SJSA1 (cell line): ENCODE measurements around the gene ADRA2B. TPM values are rescaled to one million over a fixed set of nuclear protein-coding genes. Genes with fewer than 3 reads are reported as not detected.
A peak's percentile ranks its signal among the peaks of the same experiment; 100 is the strongest.
"Not testable (repeated sequence)": the region's sequence is repeated elsewhere in the genome, so short reads cannot be mapped to it uniquely, and the experiment has no call there.

ENCODE experiments used
- DNase-seq, 2 experiments: peaks; one replicate each; pipeline ENCODE4 v3.0.0-alpha.2; 2015 to 2020; ENCODE audit warnings: low spot score in 2 of 2, low read depth in 1 of 2
- H3K27ac ChIP-seq: fragments of 250-450 bp; sonication (Bioruptor Pico); 2 replicates; pipeline ENCODE4 v1.5.1; 2020; ENCODE audit warnings: mild to moderate bottlenecking, moderate library complexity
- H3K27me3 ChIP-seq: fragments of 250-450 bp; sonication (Bioruptor Pico); replicated peaks from 2 replicates; pipeline ENCODE4 v1.5.1; 2020; ENCODE audit warnings: mild to moderate bottlenecking, moderate library complexity
- H3K36me3 ChIP-seq: fragments of 250-450 bp; sonication (Bioruptor Pico); 2 replicates; pipeline ENCODE4 v1.5.1; 2020; ENCODE audit warnings: mild to moderate bottlenecking
- H3K4me1 ChIP-seq: fragments of 250-450 bp; sonication (Bioruptor Pico); replicated peaks from 2 replicates; pipeline ENCODE4 v1.6.1; 2021; ENCODE audit warnings: mild to moderate bottlenecking
- H3K4me3 ChIP-seq: fragments of 250-450 bp; sonication (Bioruptor Pico); 2 replicates; pipeline ENCODE4 v1.5.1; 2020; ENCODE audit warnings: mild to moderate bottlenecking
- H3K9me3 ChIP-seq: fragments of 250-450 bp; sonication (Bioruptor Pico); replicated peaks from 2 replicates; pipeline ENCODE4 v1.5.1; 2020; ENCODE audit warnings: mild to moderate bottlenecking
- total RNA-seq: library from RNA; depleted of rRNA; stranded (reverse); fragments of >200 nt; shearing (Covaris generic); gene quantifications from 2 replicates; pipeline ENCODE4 v1.2.3, GENCODE V29; 2014

Gene ADRA2B
- total RNA-seq, 1 experiment from 2014 or later, result not detected

GRCh38 chr2:96146153-96146880 is 29.9 kb upstream of the ADRA2B start:
- no peak for DNase-seq
- no peak overlapping the region for H3K4me3 ChIP-seq
- peaks cover 4% of the 10 kb centered on the region for H3K9me3 ChIP-seq
- H3K27ac ChIP-seq, result no peak overlapping the region
- H3K4me1 ChIP-seq, result peaks cover 44% of the 10 kb centered on the region
- peaks cover 6% of the 10 kb centered on the region; the same call in 1 of the 2 replicates for H3K36me3 ChIP-seq
- H3K27me3 ChIP-seq, result peaks cover 14% of the 10 kb centered on the region

GRCh38 chr2:96145848-96146152 is 29.4 kb upstream of the ADRA2B start:
- H3K36me3 ChIP-seq, result peaks cover 6% of the 10 kb centered on the region; the same call in 1 of the 2 replicates
- H3K4me1 ChIP-seq, result peaks cover 44% of the 10 kb centered on the region
- peaks cover 14% of the 10 kb centered on the region for H3K27me3 ChIP-seq
- peaks cover 4% of the 10 kb centered on the region for H3K9me3 ChIP-seq
- DNase-seq, result no peak
- H3K4me3 ChIP-seq, result no peak overlapping the region
- no peak overlapping the region for H3K27ac ChIP-seq

- H3K36me3 ChIP-seq, result peaks cover 6% of the 10 kb centered on the region; the same call in 1 of the 2 replicates
- DNase-seq, result peak in 1 of 2 experiments; percentile 50
Measured at GRCh38 chr2:96145036-96145847, 28.9 kb upstream of the ADRA2B start, which contains the start of gene DUSP2. Gene DUSP2 (minus strand): TSS chr2:96145440. CDS start chr2:96145354, 86 bp downstream.

GRCh38 chr2:96144481-96145035 is 28.2 kb upstream of the ADRA2B start:
- Histone ChIP-seq H3K4me1 (peaks cover 44% of the 10 kb centered on the region), H3K4me3 (peak overlapping the region; percentile 38), H3K9me3 (peaks cover 4% of the 10 kb centered on the region), H3K27ac (no peak overlapping the region), H3K27me3 (peaks cover 14% of the 10 kb centered on the region), H3K36me3 (peaks cover 6% of the 10 kb centered on the region; the same call in 1 of the 2 replicates)
- DNase-seq, result no peak

More at GRCh38 chr2:96145036-96145847, 28.9 kb upstream of the ADRA2B start, which contains the start of gene DUSP2:
- peaks cover 44% of the 10 kb centered on the region for H3K4me1 ChIP-seq
- H3K4me3 ChIP-seq, result peak within 1 kb of the TSS; percentile 38
- H3K27me3 ChIP-seq, result peaks cover 14% of the 10 kb centered on the region
- peaks cover 4% of the 10 kb centered on the region for H3K9me3 ChIP-seq
- no peak within 1 kb of the TSS for H3K27ac ChIP-seq

GRCh38 chr2:96143848-96144480 is 27.6 kb upstream of the ADRA2B start:
- DNase-seq, result no peak
- H3K36me3 ChIP-seq, result peaks cover 6% of the 10 kb centered on the region; the same call in 1 of the 2 replicates
- H3K27me3 ChIP-seq, result peaks cover 14% of the 10 kb centered on the region
- peaks cover 4% of the 10 kb centered on the region for H3K9me3 ChIP-seq
- H3K27ac ChIP-seq, result no peak overlapping the region
- H3K4me3 ChIP-seq, result no peak overlapping the region
- H3K4me1 ChIP-seq, result peaks cover 40% of the 10 kb centered on the region

GRCh38 chr2:96143231-96143847 is 27.0 kb upstream of the ADRA2B start:
- Histone ChIP-seq H3K4me1 (peaks cover 34% of the 10 kb centered on the region), H3K27me3 (peaks cover 14% of the 10 kb centered on the region), H3K9me3 (peaks cover 4% of the 10 kb centered on the region), H3K4me3 (no peak overlapping the region), H3K27ac (no peak overlapping the region), H3K36me3 (peaks cover 6% of the 10 kb centered on the region; the same call in 1 of the 2 replicates)
- no peak for DNase-seq

- peaks cover 4% of the 10 kb centered on the region for H3K9me3 ChIP-seq
- H3K36me3 ChIP-seq, result peaks cover 6% of the 10 kb centered on the region; the same call in 1 of the 2 replicates
- H3K27ac ChIP-seq, result no peak overlapping the region
- H3K4me3 ChIP-seq, result no peak overlapping the region
- no peak for DNase-seq
- peaks cover 14% of the 10 kb centered on the region for H3K27me3 ChIP-seq
- H3K4me1 ChIP-seq, result peaks cover 25% of the 10 kb centered on the region
Measured at GRCh38 chr2:96142217-96143113, 26.1 kb upstream of the ADRA2B start.

GRCh38 chr2:96141624-96141967 is 25.2 kb upstream of the ADRA2B start:
- H3K4me3 ChIP-seq, H3K36me3 ChIP-seq, DNase-seq, H3K27ac ChIP-seq, H3K9me3 ChIP-seq: not testable (repeated sequence)
- peaks cover 14% of the 10 kb centered on the region for H3K27me3 ChIP-seq
- peaks cover 17% of the 10 kb centered on the region for H3K4me1 ChIP-seq

- DNase-seq, result no peak
- Histone ChIP-seq H3K9me3 (peaks cover 4% of the 10 kb centered on the region), H3K36me3 (peaks cover 6% of the 10 kb centered on the region; the same call in 1 of the 2 replicates), H3K4me3 (no peak overlapping the region), H3K27me3 (peaks cover 16% of the 10 kb centered on the region), H3K4me1 (peaks cover 14% of the 10 kb centered on the region), H3K27ac (no peak overlapping the region)
Measured at GRCh38 chr2:96140941-96141623, 24.7 kb upstream of the ADRA2B start.

GRCh38 chr2:96139181-96139758 is 22.9 kb upstream of the ADRA2B start:
- Histone ChIP-seq H3K36me3 (no peaks in the 10 kb centered on the region), H3K4me3 (no peak overlapping the region), H3K9me3 (no peaks in the 10 kb centered on the region), H3K27ac (no peak overlapping the region), H3K4me1 (no peaks in the 10 kb centered on the region; the same call in 1 of the 2 replicates), H3K27me3 (peaks cover 11% of the 10 kb centered on the region)
- DNase-seq, result no peak

GRCh38 chr2:96138179-96139145 is 22.1 kb upstream of the ADRA2B start, which contains the start of gene ASTL:
Gene ASTL (minus strand): TSS chr2:96138502. CDS start chr2:96138436, 66 bp downstream.
- H3K9me3 ChIP-seq, result no peaks in the 10 kb centered on the region
- H3K4me3 ChIP-seq, result no peak within 1 kb of the TSS
- DNase-seq, result no peak
- no peak within 1 kb of the TSS for H3K27ac ChIP-seq
- H3K36me3 ChIP-seq, result no peaks in the 10 kb centered on the region
- no peaks in the 10 kb centered on the region for H3K4me1 ChIP-seq
- H3K27me3 ChIP-seq, result 0 out of 2 replicates have a peak, but pooled peaks cover 9% of the 10 kb centered on the region
